Common myeloid progenitor, CD34-positive (primary cell): Measurements from ENCODE around the gene SPATA46.
A peak's percentile ranks its signal among the peaks of the same experiment; 100 is the strongest.

Source experiments
- CTCF ChIA-PET: fragments of 350-600 bp; sonication (Branson Sonifier 250); formaldehyde crosslinking; loops from one replicate; lab custom pipeline; 2021; ENCODE audit warnings: antibody characterized with exemption; lab: Charles Lee
- POLR2A ChIA-PET: fragments of 350-600 bp; sonication (Branson Sonifier 250); formaldehyde crosslinking; loops from one replicate; lab custom pipeline; 2021; ENCODE audit warnings: antibody characterized with exemption; lab: Charles Lee
- DNase-seq, 3 donors: peaks; one replicate each; pipeline versions ENCODE4 v3.0.0 to v3.0.0-alpha.2; 2013
- H3K27ac ChIP-seq, 2 experiments: 1 replicate in 1 of 2; 2 replicates in 1 of 2; pipeline ENCODE4 v1.7.0; 2013; ENCODE audit warnings: inconsistent platforms in 2 of 2, low read length in 2 of 2, mild to moderate bottlenecking in 2 of 2, low read depth in 1 of 2, moderate library complexity in 1 of 2; ENCODE audit not compliant: severe bottlenecking in 2 of 2, insufficient read depth in 1 of 2, poor library complexity in 1 of 2
- H3K27me3 ChIP-seq, 5 experiments: replicated peaks in 2 of 5; 1 replicate in 3 of 5; 2 replicates in 2 of 5; pipeline versions ENCODE4 v1.6.1 to v1.7.0; 2013; ENCODE audit warnings: low read length in 4 of 5, mild to moderate bottlenecking in 2 of 5, moderate library complexity in 2 of 5, inconsistent platforms in 1 of 5; ENCODE audit not compliant: insufficient read depth in 5 of 5, control insufficient read depth in 4 of 5
- H3K36me3 ChIP-seq, 4 experiments: 1 replicate in 2 of 4; 2 replicates in 2 of 4; pipeline versions ENCODE4 v1.6.1 to v1.7.0; 2013; ENCODE audit warnings: low read length in 3 of 4, control low read depth in 1 of 4, mild to moderate bottlenecking in 1 of 4; ENCODE audit not compliant: control insufficient read depth in 4 of 4, insufficient read depth in 4 of 4
- H3K4me1 ChIP-seq, 4 experiments: 1 replicate in 3 of 4; 2 replicates in 1 of 4; pipeline versions ENCODE4 v1.6.1 to v1.7.1; 2013; ENCODE audit warnings: low read length in 3 of 4, mild to moderate bottlenecking in 3 of 4, control low read depth in 1 of 4, inconsistent platforms in 1 of 4, moderate library complexity in 1 of 4; ENCODE audit not compliant: control insufficient read depth in 4 of 4, insufficient read depth in 4 of 4; ENCODE audit errors: control extremely low read depth in 1 of 4
- H3K4me3 ChIP-seq, 7 experiments: 1 replicate in 4 of 7; 2 replicates in 3 of 7; pipeline versions ENCODE4 v1.5.1 to v1.7.0; 2013; ENCODE audit warnings: mild to moderate bottlenecking in 7 of 7, low read length in 6 of 7, moderate library complexity in 6 of 7, inconsistent platforms in 2 of 7, low read depth in 2 of 7, control low read depth in 1 of 7; ENCODE audit not compliant: insufficient read depth in 4 of 7, control insufficient read depth in 1 of 7; ENCODE audit errors: extremely low read depth in 1 of 7
- H3K9me3 ChIP-seq, 5 experiments: 1 replicate in 4 of 5; 2 replicates in 1 of 5; pipeline versions ENCODE4 v1.6.1 to v1.7.1; 2013; ENCODE audit warnings: low read length in 4 of 5, mild to moderate bottlenecking in 2 of 5, inconsistent platforms in 1 of 5, low read depth in 1 of 5, moderate library complexity in 1 of 5; ENCODE audit not compliant: control insufficient read depth in 4 of 5, insufficient read depth in 2 of 5; ENCODE audit errors: control extremely low read depth in 1 of 5
- WGBS: methylation state at CpG from one replicate; pipeline ENCODE4 v1.1.5; 2013; ENCODE audit not compliant: insufficient coverage; 5-methylcytosine and 5-hydroxymethylcytosine counted together

The SPATA46 gene

GRCh38 chr1:162370161-162370560, 6.5 kb downstream of the SPATA46 start:
- no peak overlapping the region for H3K27ac ChIP-seq
- no peak overlapping the region for H3K4me3 ChIP-seq
- no peaks in the 10 kb centered on the region for H3K36me3 ChIP-seq
- 100% methylated on average over 1 of the region's 1 CpG for WGBS
- ChIA-PET CTCF (no interaction called here), POLR2A (no interaction called here)
- peaks cover 0 to 17% (median 10%) of the 10 kb centered on the region in 4 experiments for H3K4me1 ChIP-seq
- no peak for DNase-seq
- no peaks in the 10 kb centered on the region for H3K9me3 ChIP-seq
- H3K27me3 ChIP-seq, result no peaks in the 10 kb centered on the region

- no peak overlapping the region for H3K27ac ChIP-seq
- no peaks in the 10 kb centered on the region for H3K9me3 ChIP-seq
- no peak for DNase-seq
- WGBS, result 97% methylated on average over 5 of the region's 7 CpGs
- ChIA-PET POLR2A (no interaction called here), CTCF (interaction anchor here (1.3 to 1.8 kb wide), 3 partner anchors 10 to 28 kb away, joined by 3 to 6 read pairs (median 4); no protein-coding TSS in a partner anchor)
- peaks cover 0 to 17% (median 10%) of the 10 kb centered on the region in 4 experiments for H3K4me1 ChIP-seq
- no peak overlapping the region for H3K4me3 ChIP-seq
- H3K27me3 ChIP-seq, result no peaks in the 10 kb centered on the region
- no peaks in the 10 kb centered on the region for H3K36me3 ChIP-seq
Observed at GRCh38 chr1:162369571-162369970, 7.1 kb downstream of the SPATA46 start.

- Histone ChIP-seq H3K36me3 (no peaks in the 10 kb centered on the region), H3K27me3 (no peaks in the 10 kb centered on the region), H3K27ac (no peak overlapping the region), H3K4me1 (peaks cover 0 to 17% (median 10%) of the 10 kb centered on the region in 4 experiments), H3K4me3 (no peak overlapping the region), H3K9me3 (no peaks in the 10 kb centered on the region)
- ChIA-PET CTCF (interaction anchor here (1.2 to 1.8 kb wide), 4 partner anchors 8 to 29 kb away, joined by 3 to 6 read pairs (median 4); no protein-coding TSS in a partner anchor), POLR2A (no interaction called here)
- no peak for DNase-seq
- WGBS, result 96% methylated on average over 3 of the region's 4 CpGs
Observed at GRCh38 chr1:162368451-162368850, 8.2 kb downstream of the SPATA46 start.

GRCh38 chr1:162367772-162368171, 8.9 kb downstream of the SPATA46 start:
- H3K9me3 ChIP-seq, result no peaks in the 10 kb centered on the region
- H3K36me3 ChIP-seq, result no peaks in the 10 kb centered on the region
- CTCF ChIA-PET, result interaction anchor here (1.8 kb wide), 2 partner anchors 12 to 30 kb away, joined by 4 to 6 read pairs; no protein-coding TSS in a partner anchor
- H3K27ac ChIP-seq, result no peak overlapping the region
- no peak overlapping the region for H3K4me3 ChIP-seq
- POLR2A ChIA-PET, result no interaction called here
- H3K4me1 ChIP-seq, result peaks cover 0 to 11% (median 7%) of the 10 kb centered on the region in 4 experiments
- DNase-seq, result no peak
- 98% methylated on average over 8 of the region's 10 CpGs for WGBS
- H3K27me3 ChIP-seq, result no peaks in the 10 kb centered on the region

DNA sequence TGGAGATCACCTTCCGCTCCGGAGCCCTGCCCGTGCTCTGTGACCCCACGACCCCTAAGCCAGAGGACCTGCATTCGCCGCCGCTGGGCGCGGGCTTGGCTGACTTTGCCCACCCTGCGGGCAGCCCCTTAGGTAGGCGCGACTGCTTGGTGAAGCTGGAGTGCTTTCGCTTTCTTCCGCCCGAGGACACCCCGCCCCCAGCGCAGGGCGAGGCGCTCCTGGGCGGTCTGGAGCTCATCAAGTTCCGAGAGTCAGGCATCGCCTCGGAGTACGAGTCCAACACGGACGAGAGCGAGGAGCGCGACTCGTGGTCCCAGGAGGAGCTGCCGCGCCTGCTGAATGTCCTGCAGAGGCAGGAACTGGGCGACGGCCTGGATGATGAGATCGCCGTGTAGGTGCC, 9.6 kb downstream of the SPATA46 start:
- Histone ChIP-seq H3K4me1 (peaks cover 0 to 4% (median under 1%) of the 10 kb centered on the region in 4 experiments), H3K27ac (no peak overlapping the region), H3K9me3 (no peaks in the 10 kb centered on the region), H3K36me3 (no peaks in the 10 kb centered on the region), H3K27me3 (no peaks in the 10 kb centered on the region), H3K4me3 (peak overlapping the region in 1 of 7 experiments; percentile 38)
- WGBS, result 92% methylated on average over 35 of the region's 36 CpGs
- DNase-seq, result no peak
- POLR2A ChIA-PET, result no interaction called here
- CTCF ChIA-PET, result interaction anchor here (1.0 to 1.1 kb wide), 2 partner anchors 22 to 25 kb away, joined by 3 to 4 read pairs; no protein-coding TSS in a partner anchor

DNA sequence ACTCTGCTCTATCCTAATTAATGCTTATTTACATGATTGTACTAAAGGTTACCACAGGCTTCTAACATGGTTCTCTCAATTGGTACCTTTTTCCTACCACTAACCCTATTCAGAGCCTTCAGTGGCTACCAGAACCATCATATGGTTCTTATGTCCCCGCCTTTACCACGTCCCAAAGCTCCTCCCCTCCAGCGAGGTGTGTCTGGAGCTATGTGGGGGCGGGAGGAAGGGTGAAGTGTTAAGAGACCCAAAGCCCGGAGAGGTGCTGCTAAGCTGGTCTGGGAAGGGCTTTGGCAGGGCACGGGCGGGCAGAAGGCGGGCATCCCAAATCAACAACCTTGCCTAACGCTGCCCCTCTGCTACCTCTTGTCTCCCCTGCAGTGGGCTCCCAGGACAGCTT, 10.0 kb downstream of the SPATA46 start:
- no peaks in the 10 kb centered on the region for H3K27me3 ChIP-seq
- no peaks in the 10 kb centered on the region for H3K36me3 ChIP-seq
- WGBS, result 93% methylated on average over 3 of the region's 9 CpGs
- no peaks in the 10 kb centered on the region for H3K9me3 ChIP-seq
- no peak for DNase-seq
- ChIA-PET CTCF (interaction anchor here (1.0 to 1.1 kb wide), 2 partner anchors 23 to 25 kb away, joined by 3 to 4 read pairs; no protein-coding TSS in a partner anchor), POLR2A (no interaction called here)
- H3K27ac ChIP-seq, result no peak overlapping the region
- H3K4me1 ChIP-seq, result no peaks in the 10 kb centered on the region
- peak overlapping the region in 1 of 7 experiments; percentile 38 for H3K4me3 ChIP-seq

GRCh38 chr1:162366149-162366548, 10.5 kb downstream of the SPATA46 start:
- Histone ChIP-seq H3K4me1 (no peaks in the 10 kb centered on the region), H3K4me3 (no peak overlapping the region), H3K9me3 (no peaks in the 10 kb centered on the region), H3K27me3 (no peaks in the 10 kb centered on the region), H3K27ac (no peak overlapping the region), H3K36me3 (no peaks in the 10 kb centered on the region)
- DNase-seq, result no peak
- WGBS, result 50% methylated on average over 2 of the region's 4 CpGs
- CTCF ChIA-PET, result interaction anchor here (1.0 to 2.5 kb wide), 4 partner anchors 9 to 26 kb away, joined by 3 to 8 read pairs (median 4); no protein-coding TSS in a partner anchor
- POLR2A ChIA-PET, result no interaction called here
